ENCODE measurements around the gene BBIP1. TPM values are rescaled to one million over a fixed set of nuclear protein-coding genes. Genes with fewer than 3 reads are reported as not detected.

Gene BBIP1
- total RNA-seq, 1 donor: 32.2 TPM

DNA sequence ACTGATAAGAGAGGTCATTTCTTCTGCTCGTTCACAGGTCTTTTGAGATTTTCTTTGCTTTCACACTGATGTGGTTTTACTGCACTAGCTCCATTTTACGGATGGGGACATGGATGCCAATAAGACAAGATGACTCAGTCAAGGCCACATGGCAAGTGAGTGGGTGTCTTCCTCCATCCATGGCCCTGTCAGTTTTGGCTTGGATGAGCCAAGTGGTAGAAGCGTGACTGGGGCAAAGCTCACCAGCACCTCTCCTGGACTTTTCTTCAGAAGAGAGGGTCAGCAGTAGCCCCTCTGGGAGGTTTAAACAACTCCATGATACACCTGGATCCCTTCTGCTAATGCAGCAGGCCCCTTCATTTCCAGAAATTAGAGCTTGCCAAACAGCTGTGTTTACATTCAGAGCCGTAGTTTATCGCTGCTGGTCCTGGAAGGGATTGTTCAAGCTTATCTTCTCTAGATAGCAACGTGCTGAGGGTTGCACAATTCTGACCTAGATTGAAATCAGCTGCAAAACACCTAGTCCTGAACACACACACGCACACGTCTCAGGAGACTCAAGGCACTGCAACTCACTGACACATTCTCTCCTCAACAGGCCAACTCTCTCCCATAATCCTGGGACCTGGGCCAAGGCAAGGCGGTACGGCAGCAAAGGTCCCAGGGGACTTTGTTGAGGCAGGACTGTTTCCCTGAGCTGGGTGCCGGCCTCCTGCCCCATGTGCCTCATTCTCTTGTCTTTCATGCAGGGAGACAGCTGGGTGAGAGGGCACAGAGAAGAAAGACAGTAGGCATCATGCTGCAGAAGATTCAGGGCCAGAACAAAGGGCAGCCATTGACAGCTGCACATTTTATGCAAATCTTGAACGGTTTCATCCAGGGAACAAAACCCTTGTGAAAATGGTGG is 61.5 kb downstream of the BBIP1 start:
- H4K20me1 ChIP-seq (ENCODE audit: insufficient read depth, low read length): no peaks in the 10 kb centered on the region
- no peak overlapping the region for H2AFZ ChIP-seq (ENCODE audit: low read length)
- no peak overlapping the region for H3K4me2 ChIP-seq (ENCODE audit: insufficient read depth, low read length)
- TF ChIP-seq, protein P1, sequence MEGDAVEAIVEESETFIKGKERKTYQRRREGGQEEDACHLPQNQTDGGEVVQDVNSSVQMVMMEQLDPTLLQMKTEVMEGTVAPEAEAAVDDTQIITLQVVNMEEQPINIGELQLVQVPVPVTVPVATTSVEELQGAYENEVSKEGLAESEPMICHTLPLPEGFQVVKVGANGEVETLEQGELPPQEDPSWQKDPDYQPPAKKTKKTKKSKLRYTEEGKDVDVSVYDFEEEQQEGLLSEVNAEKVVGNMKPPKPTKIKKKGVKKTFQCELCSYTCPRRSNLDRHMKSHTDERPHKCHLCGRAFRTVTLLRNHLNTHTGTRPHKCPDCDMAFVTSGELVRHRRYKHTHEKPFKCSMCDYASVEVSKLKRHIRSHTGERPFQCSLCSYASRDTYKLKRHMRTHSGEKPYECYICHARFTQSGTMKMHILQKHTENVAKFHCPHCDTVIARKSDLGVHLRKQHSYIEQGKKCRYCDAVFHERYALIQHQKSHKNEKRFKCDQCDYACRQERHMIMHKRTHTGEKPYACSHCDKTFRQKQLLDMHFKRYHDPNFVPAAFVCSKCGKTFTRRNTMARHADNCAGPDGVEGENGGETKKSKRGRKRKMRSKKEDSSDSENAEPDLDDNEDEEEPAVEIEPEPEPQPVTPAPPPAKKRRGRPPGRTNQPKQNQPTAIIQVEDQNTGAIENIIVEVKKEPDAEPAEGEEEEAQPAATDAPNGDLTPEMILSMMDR (IDR thresholded peaks at IDR 0.05; ENCODE audit: extremely low read depth, low read depth, low read length): no peak
- H3K4me1 ChIP-seq (ENCODE audit: insufficient read depth, low read length): peaks cover 12% of the 10 kb centered on the region
- H3K27me3 ChIP-seq (ENCODE audit: insufficient read depth, low read length): no peaks in the 10 kb centered on the region
- H3K27ac ChIP-seq (ENCODE audit: low read depth, low read length): no peak overlapping the region
- DNase-seq (ENCODE audit: insufficient read length, low spot score, missing footprints): no peak
- H3K4me3 ChIP-seq (ENCODE audit: insufficient read depth, low read length): no peak overlapping the region
- no peaks in the 10 kb centered on the region for H3K9me3 ChIP-seq (ENCODE audit: low read depth, low read length)
- H3K79me2 ChIP-seq (ENCODE audit: insufficient read depth, low read length): no peaks in the 10 kb centered on the region
- no peaks in the 10 kb centered on the region for H3K36me3 ChIP-seq (ENCODE audit: insufficient read depth, low read length)

DNA sequence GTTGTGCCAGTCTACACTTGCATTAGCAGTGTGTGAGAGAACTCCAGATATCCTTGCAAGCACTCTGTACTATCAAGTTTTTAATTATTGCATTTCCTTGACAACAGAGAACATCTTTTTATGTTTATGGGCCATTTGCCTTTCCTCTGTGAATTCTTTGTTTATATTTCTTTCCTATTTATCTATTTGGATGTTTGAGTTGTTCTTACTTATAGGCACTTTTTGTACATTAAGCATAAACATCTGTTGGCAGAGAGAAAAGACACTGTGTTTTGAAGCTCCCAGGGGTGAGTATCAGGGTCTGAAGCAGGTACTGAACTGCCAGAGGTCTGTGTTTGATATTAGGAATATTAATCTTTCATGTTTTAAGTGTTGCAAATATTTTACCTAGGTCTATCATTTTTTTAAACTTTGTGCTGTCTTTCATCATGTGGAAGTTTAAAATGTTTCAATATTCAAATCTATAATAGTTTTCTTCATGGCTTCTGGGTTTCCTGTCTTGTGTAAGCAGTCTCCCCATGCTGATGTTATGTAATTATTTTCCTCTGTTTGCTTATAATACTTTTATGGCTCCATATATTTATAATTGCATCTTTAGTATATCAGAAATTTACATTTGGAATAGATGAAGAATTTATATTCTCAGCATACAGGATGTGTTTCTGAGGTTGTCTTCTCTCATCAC is 64.9 kb downstream of the BBIP1 start:
- Histone ChIP-seq H3K9me3 (ENCODE audit: low read depth, low read length) (no peaks in the 10 kb centered on the region), H4K20me1 (ENCODE audit: insufficient read depth, low read length) (no peaks in the 10 kb centered on the region), H2AFZ (ENCODE audit: low read length) (no peak overlapping the region), H3K79me2 (ENCODE audit: insufficient read depth, low read length) (no peaks in the 10 kb centered on the region), H3K27ac (ENCODE audit: low read depth, low read length) (no peak overlapping the region), H3K36me3 (ENCODE audit: insufficient read depth, low read length) (no peaks in the 10 kb centered on the region), H3K4me3 (ENCODE audit: insufficient read depth, low read length) (no peak overlapping the region), H3K4me2 (ENCODE audit: insufficient read depth, low read length) (no peak overlapping the region), H3K4me1 (ENCODE audit: insufficient read depth, low read length) (peaks cover 11% of the 10 kb centered on the region), H3K27me3 (ENCODE audit: insufficient read depth, low read length) (no peaks in the 10 kb centered on the region)
- DNase-seq (ENCODE audit: insufficient read length, low spot score, missing footprints): no peak
- TF ChIP-seq, protein P1 (IDR thresholded peaks at IDR 0.05; ENCODE audit: extremely low read depth, low read depth, low read length): no peak

DNA sequence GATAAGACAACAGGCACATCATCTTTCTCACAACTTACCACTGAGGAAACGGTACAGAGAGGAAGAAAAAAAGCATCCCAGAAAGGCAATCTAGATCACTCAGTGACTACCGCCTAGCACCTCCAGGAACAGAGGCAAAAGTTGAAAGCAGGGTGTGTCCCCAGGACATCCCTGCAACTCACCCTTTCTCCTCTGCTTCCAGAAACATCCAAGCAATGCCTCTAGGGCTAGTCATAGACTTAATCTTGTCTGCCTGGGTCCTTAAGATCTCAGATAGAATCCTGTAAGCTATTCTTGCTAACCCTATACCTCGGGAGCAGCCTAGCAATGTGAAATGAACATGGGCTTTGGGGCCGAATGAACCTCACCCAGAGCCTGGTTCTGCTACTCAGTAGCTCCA is 66.0 kb downstream of the BBIP1 start:
- Histone ChIP-seq H3K79me2 (ENCODE audit: insufficient read depth, low read length) (no peaks in the 10 kb centered on the region), H3K9me3 (ENCODE audit: low read depth, low read length) (no peaks in the 10 kb centered on the region), H3K27ac (ENCODE audit: low read depth, low read length) (no peak overlapping the region), H2AFZ (ENCODE audit: low read length) (no peak overlapping the region), H4K20me1 (ENCODE audit: insufficient read depth, low read length) (no peaks in the 10 kb centered on the region), H3K4me2 (ENCODE audit: insufficient read depth, low read length) (no peak overlapping the region), H3K36me3 (ENCODE audit: insufficient read depth, low read length) (no peaks in the 10 kb centered on the region), H3K4me1 (ENCODE audit: insufficient read depth, low read length) (peaks cover 11% of the 10 kb centered on the region), H3K27me3 (ENCODE audit: insufficient read depth, low read length) (peaks cover 3% of the 10 kb centered on the region), H3K4me3 (ENCODE audit: insufficient read depth, low read length) (no peak overlapping the region)
- DNase-seq (ENCODE audit: insufficient read length, low spot score, missing footprints): no peak
- TF ChIP-seq, protein P1 (IDR thresholded peaks at IDR 0.05; ENCODE audit: extremely low read depth, low read depth, low read length): no peak

Measured in osteoblast (primary cell).